Glomerular visceral epithelial cell (primary cell): ENCODE data around the gene CYP2U1.
A peak's percentile ranks its signal among the peaks of the same experiment; 100 is the strongest.

Experiments
- DNase-seq: peaks from one replicate; pipeline ENCODE4 v3.0.0-alpha.2; 2016; ENCODE audit errors: extremely low spot score

The CYP2U1 gene

DNA sequence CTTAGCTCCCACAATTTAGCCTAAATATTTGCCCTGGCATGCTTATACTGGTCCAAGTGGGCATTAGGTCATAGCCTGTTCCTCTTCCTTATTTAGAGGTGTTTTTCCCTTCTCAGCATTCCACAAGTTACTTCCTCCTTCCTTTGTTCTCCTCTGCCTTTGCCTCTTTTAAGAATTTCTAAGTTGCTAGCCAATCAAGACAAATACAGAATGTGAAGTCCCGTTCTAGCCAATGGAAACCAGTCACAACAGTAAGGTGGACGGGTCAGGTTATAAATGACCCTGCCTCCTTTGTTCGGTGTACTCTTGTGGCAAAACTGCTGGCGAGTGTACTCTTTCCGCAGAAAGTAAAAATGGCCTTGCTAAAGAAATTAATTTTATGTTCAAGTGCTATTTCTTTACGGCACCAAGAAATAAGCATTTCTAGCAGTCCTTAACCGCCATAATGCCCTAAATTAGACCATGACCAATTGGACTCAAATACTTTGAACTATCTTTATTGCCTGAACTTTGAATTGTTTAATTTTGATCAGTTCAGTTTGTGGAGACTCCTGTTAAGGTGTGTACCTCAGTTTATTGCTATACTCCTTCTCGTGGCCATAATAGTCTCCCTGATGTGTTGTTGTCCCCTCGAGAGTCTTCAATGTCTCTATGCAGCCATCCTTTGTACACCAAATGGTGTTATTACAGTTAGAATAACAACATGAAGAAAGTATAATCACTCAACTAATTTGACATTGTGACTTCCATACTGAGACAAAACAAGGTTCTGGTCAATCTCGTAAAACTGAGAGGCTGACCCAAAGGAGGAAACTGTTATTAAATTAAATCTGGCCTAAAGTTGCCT, 56.8 kb downstream of the CYP2U1 start:
- peak; percentile 9 for DNase-seq

DNA sequence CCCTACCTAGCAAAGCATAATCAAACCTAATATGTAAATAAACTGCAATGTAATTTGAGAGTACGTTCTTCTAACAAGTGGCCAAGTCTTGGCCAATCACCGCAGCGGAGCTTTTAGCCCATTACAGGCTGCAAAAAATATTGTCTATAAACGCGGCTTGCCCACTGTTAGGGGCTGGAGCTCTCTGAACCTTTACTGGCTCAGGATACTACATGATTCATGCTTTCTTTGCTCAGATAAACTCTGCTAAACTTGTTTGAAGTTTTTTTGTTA, 57.4 kb downstream of the CYP2U1 start:
- no peak for DNase-seq

DNA sequence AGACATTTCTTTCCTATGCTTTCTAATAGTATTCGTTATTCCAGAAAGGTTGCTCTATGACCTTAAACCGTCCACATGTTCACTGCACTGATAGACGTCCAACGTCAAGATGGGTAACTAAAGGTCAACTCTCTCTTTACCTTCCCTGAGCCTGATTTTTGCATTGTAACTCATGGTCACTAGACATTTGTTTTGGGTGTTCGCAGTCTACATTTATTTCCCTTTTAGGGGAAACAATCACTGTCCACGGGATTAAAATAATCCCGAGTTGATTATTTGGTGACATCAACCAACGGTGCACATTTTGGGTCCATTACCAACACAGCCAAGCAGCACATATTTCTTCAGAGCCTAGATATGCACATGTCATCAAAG, 57.8 kb downstream of the CYP2U1 start:
- no peak for DNase-seq

DNA sequence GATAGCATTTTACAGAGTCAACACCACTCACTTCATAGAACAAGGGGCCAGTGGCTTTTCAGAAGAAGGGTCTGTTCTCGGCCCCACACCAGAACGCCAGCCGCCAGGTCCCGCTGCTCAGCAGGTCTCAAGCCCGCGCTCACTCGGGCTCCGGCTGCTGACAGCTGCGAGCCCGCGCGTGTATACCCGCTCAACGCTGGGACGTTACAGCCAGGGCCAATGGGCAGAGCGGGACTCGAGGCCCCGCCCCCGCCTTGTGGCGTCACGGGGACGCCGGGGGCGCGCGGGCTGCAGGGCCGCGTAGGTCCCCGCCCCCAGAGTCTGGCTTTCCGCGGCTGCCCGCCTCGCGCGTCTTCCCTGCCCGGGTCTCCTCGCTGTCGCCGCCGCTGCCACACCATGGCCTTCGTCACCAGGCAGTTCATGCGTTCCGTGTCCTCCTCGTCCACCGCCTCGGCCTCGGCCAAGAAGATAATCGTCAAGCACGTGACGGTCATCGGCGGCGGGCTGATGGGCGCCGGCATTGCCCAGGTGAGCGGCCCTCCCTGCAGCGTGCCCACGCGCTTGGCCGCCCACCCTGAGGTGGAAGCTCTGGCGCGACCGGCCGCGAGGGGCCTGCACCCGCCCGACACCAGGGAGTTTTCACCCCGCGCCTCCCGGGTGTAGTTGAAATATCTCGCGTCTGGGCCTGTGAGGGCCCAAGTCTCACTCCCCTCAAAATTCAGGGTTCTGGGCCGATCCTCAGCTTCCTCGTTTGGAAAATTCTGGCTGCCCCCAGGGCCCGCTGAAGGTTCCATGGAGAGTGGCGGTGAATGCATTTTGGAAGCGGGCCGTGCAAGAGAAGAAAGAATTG, 58.4 kb downstream of the CYP2U1 start, which contains the start of gene HADH:
Gene HADH, plus strand, starts transcription at position 353 of the 850 bp plus-strand sequence. Its CDS starts 44 bp downstream, at position 397.
- peak; percentile 92 for DNase-seq

DNA sequence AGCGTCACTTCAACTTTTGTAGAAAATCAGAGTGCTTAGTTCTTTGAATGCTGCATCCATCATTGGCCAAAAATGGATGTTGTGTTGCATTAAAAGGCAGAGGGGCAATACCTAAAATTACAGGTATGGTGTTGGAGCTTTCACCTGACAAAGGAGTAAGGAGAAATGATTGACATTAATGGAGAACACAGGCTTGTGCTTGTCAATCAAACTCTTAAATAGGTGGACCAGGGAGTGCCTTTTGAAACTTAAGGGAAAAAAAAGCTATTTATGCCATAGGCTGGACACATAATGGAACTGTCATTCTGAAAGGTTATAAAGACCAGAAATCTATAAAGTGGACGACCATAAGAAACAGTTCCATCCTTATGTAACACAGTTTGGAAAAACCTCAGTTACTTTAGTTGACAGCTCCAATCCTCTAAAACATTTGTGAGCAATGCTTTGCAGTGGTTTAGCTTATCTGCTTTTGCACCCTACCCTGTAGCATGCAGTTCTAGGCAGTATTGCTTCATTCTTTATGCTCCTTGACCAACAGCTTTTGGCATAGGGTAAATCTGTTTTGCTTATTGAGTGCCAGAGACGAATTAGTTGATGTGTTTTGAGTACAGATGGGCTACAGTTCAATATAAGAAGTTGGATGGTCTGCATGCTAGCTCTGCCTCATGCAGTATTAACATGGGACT, 60.7 kb downstream of the CYP2U1 start:
- DNase-seq, result no peak

DNA sequence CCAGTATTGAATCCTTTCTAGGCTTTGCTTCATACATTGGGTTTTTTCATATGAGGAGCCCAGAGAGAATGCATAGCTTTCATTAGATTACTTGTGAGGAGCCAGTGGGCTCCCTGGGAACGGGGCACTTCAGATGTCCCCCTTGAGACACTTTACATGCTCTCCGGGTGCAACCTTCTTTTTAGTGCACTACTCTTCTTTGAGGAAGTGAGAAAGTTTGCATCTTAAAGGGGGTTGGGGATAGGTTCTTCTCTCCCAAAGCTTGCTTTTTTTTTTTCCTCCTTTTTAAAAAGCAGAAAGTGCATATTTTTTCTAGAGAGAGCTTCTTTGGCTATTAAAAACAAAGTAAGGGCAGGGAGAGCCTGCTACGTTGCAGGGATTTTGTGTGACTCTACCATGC, 62.6 kb downstream of the CYP2U1 start:
- no peak for DNase-seq

DNA sequence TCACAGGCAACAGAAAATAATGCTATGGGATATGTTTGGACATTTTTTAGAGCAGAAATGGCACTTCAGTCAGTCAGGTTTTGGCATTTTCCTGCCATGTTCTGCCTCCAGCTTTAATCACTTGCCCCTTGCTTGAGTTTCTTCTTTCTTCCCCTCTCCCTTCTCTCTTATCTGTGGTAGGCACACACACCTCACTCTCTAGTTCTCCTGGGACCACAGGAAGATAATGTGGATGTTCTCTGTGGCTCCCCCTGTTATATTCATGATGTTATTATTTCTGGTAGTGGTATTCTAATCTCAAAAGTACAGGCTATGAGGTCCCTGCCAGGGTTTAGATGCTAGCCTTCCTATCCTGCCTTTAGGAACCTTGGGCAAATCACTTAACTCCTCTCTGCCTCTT, 63.5 kb downstream of the CYP2U1 start:
- no peak for DNase-seq

DNA sequence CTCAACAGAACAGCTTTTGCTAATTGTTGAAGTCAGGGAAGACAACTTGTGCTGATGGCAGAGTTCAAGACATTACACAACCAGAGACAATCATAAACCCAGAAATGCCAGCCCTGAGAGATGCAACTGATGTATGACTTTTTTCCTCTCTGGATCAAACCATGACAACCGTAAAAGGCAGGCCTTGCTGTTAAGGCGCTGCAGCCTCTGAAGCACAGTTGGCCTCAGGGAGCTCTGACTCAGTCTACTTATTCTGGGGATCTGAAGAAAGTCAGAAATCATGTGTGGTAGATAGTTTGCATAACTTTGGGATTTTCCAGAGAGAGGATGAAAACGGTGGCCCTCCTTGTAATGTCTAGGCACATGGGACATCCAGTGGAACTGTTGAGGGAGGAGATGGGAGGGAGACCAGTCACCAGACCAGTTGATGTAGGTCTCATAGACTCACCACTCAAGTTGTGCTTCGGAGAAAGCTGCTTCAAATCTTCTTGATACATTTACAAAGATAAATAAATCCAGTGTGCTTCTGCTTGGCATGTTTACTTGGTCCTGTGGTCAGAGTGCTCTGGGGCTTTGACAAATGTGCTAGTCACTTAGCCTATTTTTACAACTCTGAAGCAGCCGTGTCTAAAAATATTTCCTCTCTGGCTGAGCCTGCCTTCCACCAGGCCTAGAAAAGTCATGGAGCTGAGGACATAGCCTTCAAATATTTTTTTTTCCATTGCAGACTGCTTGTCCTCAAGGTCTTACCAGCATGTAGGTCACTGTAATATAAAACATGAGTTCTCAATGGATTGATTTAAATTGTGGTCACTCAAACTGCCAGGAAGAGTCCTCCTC, 65.8 kb downstream of the CYP2U1 start:
- DNase-seq, result no peak

DNA sequence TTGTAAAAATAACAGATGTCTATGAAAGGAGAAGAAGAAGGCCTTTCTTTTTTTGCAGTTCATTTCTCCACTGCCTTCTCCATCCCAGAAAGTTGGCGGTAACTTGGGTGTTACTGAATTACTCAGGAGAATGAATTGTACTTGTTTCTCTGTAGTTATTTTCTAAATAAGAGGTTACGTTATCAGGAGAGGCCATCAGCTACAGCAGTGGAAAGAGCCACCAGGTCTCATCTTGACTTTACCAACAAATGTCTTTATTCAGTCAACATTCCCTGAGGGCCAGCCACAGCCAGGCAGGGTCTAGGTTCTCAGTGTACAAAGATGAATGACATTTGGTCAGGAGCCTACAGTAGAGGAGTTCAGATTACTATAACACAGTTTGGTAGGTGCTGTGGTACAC, 66.4 kb downstream of the CYP2U1 start:
- no peak for DNase-seq

DNA sequence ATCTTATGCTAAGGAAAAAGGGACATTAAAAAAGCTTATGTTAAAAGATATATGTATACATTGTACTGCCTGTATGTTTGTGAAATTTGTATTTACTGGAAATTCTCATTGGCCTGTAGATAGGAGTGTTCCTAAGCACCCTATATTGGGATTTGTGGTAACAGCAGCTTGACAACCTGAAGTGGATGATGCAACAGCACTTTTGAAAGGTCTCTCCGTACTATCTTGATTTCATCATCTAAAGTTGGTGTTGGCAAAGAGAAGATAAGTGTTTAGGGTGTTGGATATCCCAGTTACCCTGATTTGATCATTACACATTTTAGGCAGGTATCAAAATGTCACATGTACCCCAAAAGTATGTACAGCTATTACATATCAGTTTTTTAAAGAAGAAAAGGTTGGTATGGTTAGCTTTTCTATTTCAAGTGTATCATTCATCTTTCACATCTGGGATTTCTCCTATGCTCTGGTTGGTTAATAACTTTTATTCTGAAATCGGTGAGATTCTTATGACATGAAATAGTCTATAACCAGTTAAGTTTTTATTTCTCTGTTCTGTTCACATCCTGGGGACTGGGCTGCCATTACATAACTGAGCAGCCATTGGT, 68.7 kb downstream of the CYP2U1 start:
- no peak for DNase-seq

DNA sequence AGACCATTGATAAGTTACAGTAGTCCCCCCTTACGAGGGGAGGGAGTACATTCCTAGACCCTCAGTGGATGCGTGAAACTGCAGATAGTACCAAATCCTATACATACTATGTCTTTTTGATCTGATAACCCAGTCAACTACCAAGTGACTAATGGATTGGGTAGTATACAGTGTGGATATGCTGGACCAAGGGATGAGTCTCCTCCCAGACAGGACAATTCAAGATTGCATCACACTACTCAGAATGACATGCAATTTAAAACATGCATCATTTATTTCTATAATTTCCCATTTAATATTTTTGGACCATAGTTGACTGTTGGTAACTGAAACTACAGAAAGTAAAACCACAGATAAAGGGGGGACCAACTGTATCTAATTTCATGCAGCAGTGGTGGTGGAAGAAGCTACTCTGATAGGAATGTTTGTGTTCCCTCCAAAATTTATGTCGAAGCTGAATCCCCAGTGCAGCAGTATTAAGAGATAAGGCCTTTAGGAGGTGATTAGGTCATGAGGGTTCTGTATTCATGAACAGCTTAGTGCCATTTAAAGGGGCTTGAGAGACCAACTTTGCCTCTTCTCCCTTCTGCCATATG, 70.3 kb downstream of the CYP2U1 start:
- DNase-seq, result no peak
